ENCODE measurements around the gene COL16A1.

DNA sequence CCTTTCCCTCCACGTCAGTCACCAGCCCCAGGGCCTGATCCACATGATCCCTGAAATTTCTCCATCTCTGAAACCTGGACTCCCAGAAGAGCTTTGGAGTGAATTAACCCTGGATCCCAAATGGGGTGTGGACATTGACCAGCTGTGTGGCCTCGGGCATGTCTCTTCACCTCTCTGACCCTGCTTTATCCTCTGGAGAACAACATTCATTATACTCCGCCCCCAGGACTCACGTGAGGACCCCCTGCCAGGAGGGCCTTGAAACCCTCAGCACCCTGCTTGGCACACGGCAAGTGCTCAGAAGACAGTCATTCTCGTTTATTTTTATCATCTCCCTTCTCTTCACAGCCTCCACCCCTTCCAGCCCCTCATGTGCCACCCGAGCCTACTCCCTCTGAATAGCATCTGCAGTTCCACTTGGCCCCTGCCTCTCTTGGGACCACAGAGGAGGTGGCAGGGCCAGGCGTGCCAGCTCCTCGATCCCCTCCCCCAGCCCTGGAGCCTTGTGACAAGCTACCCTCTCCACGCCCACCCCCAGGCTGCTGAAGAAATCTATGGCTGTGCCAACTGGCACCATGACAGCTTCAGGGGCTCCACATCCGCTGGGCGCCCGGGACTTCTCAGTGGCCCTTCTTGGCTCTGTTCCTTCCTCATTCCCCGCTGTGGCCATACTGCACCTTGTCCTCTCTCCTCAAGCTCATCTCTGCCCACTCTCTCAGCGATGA is 42.3 kb upstream of the COL16A1 start:
- TF ChIP-seq, protein P1, sequence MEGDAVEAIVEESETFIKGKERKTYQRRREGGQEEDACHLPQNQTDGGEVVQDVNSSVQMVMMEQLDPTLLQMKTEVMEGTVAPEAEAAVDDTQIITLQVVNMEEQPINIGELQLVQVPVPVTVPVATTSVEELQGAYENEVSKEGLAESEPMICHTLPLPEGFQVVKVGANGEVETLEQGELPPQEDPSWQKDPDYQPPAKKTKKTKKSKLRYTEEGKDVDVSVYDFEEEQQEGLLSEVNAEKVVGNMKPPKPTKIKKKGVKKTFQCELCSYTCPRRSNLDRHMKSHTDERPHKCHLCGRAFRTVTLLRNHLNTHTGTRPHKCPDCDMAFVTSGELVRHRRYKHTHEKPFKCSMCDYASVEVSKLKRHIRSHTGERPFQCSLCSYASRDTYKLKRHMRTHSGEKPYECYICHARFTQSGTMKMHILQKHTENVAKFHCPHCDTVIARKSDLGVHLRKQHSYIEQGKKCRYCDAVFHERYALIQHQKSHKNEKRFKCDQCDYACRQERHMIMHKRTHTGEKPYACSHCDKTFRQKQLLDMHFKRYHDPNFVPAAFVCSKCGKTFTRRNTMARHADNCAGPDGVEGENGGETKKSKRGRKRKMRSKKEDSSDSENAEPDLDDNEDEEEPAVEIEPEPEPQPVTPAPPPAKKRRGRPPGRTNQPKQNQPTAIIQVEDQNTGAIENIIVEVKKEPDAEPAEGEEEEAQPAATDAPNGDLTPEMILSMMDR (IDR thresholded peaks at IDR 0.05): no peak
- no peak for TF ChIP-seq EZH2phosphoT487 (IDR thresholded peaks at IDR 0.05)
